ENCODE results near the gene RHBG.

The RHBG gene

GRCh38 chr1:156409439-156409838 is 40.4 kb downstream of the RHBG start:
- no peak for DNase-seq

- no peak for DNase-seq
These were observed 41.2 kb downstream of the RHBG start for GRCh38 chr1:156410238-156410637.

- no peak for DNase-seq
These were observed 41.7 kb downstream of the RHBG start for GRCh38 chr1:156410740-156411139.

- DNase-seq = no peak
These were observed 43.8 kb downstream of the RHBG start for GRCh38 chr1:156412653-156413321.

GRCh38 chr1:156413391-156414246 is 44.6 kb downstream of the RHBG start:
- no peak for DNase-seq

GRCh38 chr1:156414461-156415064 is 45.6 kb downstream of the RHBG start:
- DNase-seq = no peak

GRCh38 chr1:156416993-156417392 is 48.0 kb downstream of the RHBG start:
- DNase-seq = no peak

GRCh38 chr1:156417401-156418020 is 48.5 kb downstream of the RHBG start:
- DNase-seq = no peak

- DNase-seq = no peak
These were observed 49.5 kb downstream of the RHBG start for GRCh38 chr1:156418416-156419070.

- DNase-seq = no peak
These were observed 50.8 kb downstream of the RHBG start for GRCh38 chr1:156419854-156420204.

GRCh38 chr1:156420205-156421061 is 51.4 kb downstream of the RHBG start:
- no peak for DNase-seq

GRCh38 chr1:156421062-156421938 is 52.3 kb downstream of the RHBG start:
- peak in 1 of 2 experiments; percentile 51 for DNase-seq

- no peak for DNase-seq
These were observed 53.1 kb downstream of the RHBG start for GRCh38 chr1:156421939-156422601.

GRCh38 chr1:156422602-156423091 is 53.6 kb downstream of the RHBG start:
- DNase-seq = no peak

- no peak for DNase-seq
These were observed 54.7 kb downstream of the RHBG start for GRCh38 chr1:156423422-156424352.

GRCh38 chr1:156424806-156425432 is 55.9 kb downstream of the RHBG start:
- no peak for DNase-seq

- no peak for DNase-seq
These were observed 56.9 kb downstream of the RHBG start for GRCh38 chr1:156425943-156426342.

GRCh38 chr1:156427957-156428356 is 58.9 kb downstream of the RHBG start:
- DNase-seq = no peak
